KMS-11 (cell line): ENCODE results near the gene NEK7.

ENCODE experiments used
- H2AFZ ChIP-seq: fragments of 200-600 bp; sonication (generic); 2 replicates; pipeline ENCODE4 v1.6.1; 2016; ENCODE audit warnings: antibody characterized with exemption, mixed run types, low read depth
- H3K27ac ChIP-seq: fragments of 200-600 bp; sonication (generic); 2 replicates; pipeline ENCODE4 v1.6.1; 2016; ENCODE audit warnings: mild to moderate bottlenecking, mixed run types
- H3K27me3 ChIP-seq: fragments of 200-600 bp; sonication (generic); 2 replicates; pipeline ENCODE4 v1.6.1; 2017; ENCODE audit warnings: mild to moderate bottlenecking, low read depth, mixed run types, moderate library complexity; ENCODE audit not compliant: insufficient read depth
- H3K36me3 ChIP-seq: fragments of 200-600 bp; sonication (generic); 2 replicates; pipeline ENCODE4 v1.6.1; 2017; ENCODE audit warnings: mild to moderate bottlenecking, mixed run types; ENCODE audit not compliant: insufficient read depth
- H3K4me1 ChIP-seq: fragments of 200-600 bp; sonication (generic); 2 replicates; pipeline ENCODE4 v1.6.1; 2016; ENCODE audit warnings: mild to moderate bottlenecking, low read depth, mixed run types; ENCODE audit not compliant: poor library complexity, severe bottlenecking
- H3K4me2 ChIP-seq: fragments of 200-600 bp; sonication (generic); 2 replicates; pipeline ENCODE4 v1.7.0; 2016; ENCODE audit warnings: mild to moderate bottlenecking, mixed run types
- H3K4me3 ChIP-seq: fragments of 200-600 bp; sonication (generic); IDR thresholded peaks from 2 replicates; pipeline ENCODE4 v1.6.1; 2017; ENCODE audit warnings: low read depth, low read length, mixed read lengths; ENCODE audit not compliant: insufficient read depth
- H3K79me2 ChIP-seq: fragments of 200-600 bp; sonication (generic); 2 replicates; pipeline ENCODE4 v1.6.1; 2016; ENCODE audit warnings: low read depth, mixed run types; ENCODE audit not compliant: insufficient read depth
- H3K9ac ChIP-seq: fragments of 200-600 bp; sonication (generic); 2 replicates; pipeline ENCODE4 v1.6.1; 2016; ENCODE audit warnings: mild to moderate bottlenecking, mixed run types
- H4K20me1 ChIP-seq: fragments of 200-600 bp; sonication (generic); 2 replicates; pipeline ENCODE4 v1.6.1; 2016; ENCODE audit warnings: mild to moderate bottlenecking, mixed run types; ENCODE audit not compliant: insufficient read depth
- CTCF ChIP-seq: fragments of 200-600 bp; sonication (generic); conservative IDR thresholded peaks from 2 replicates; pipeline ENCODE4 v1.6.1; 2017; ENCODE audit warnings: low read depth, mild to moderate bottlenecking, antibody characterized with exemption, low read length, moderate library complexity, mixed read lengths

The NEK7 gene

GRCh38 chr1:198173832-198174231, 17.0 kb downstream of the NEK7 start:
- H3K27ac ChIP-seq = no peak overlapping the region
- peaks cover 31% of the 10 kb centered on the region for H3K4me1 ChIP-seq
- no peaks in the 10 kb centered on the region for H3K36me3 ChIP-seq
- H2AFZ ChIP-seq = no peak overlapping the region
- TF ChIP-seq CTCF = no peak
- 0 out of 2 replicates have a peak, but pooled peaks cover 3% of the 10 kb centered on the region for H4K20me1 ChIP-seq
- no peak overlapping the region for H3K4me3 ChIP-seq
- peaks cover 95% of the 10 kb centered on the region for H3K79me2 ChIP-seq
- no peak overlapping the region for H3K9ac ChIP-seq
- H3K4me2 ChIP-seq = no peak overlapping the region
- no peaks in the 10 kb centered on the region for H3K27me3 ChIP-seq

GRCh38 chr1:198174297-198174696, 17.5 kb downstream of the NEK7 start:
- no peak for TF ChIP-seq CTCF
- Histone ChIP-seq H4K20me1 (0 out of 2 replicates have a peak, but pooled peaks cover 3% of the 10 kb centered on the region), H3K27me3 (no peaks in the 10 kb centered on the region), H3K4me3 (no peak overlapping the region), H2AFZ (no peak overlapping the region), H3K4me2 (no peak overlapping the region), H3K4me1 (peaks cover 33% of the 10 kb centered on the region), H3K36me3 (no peaks in the 10 kb centered on the region), H3K79me2 (peaks cover 96% of the 10 kb centered on the region), H3K9ac (no peak overlapping the region), H3K27ac (no peak overlapping the region)

GRCh38 chr1:198175423-198176170, 18.8 kb downstream of the NEK7 start:
- Histone ChIP-seq H3K9ac (no peak overlapping the region), H3K27ac (no peak overlapping the region), H3K4me2 (no peak overlapping the region), H3K4me1 (peaks cover 46% of the 10 kb centered on the region), H3K27me3 (no peaks in the 10 kb centered on the region), H2AFZ (no peak overlapping the region), H3K4me3 (no peak overlapping the region), H3K79me2 (peaks cover 93% of the 10 kb centered on the region), H4K20me1 (0 out of 2 replicates have a peak, but pooled peaks cover 3% of the 10 kb centered on the region), H3K36me3 (no peaks in the 10 kb centered on the region)
- no peak for TF ChIP-seq CTCF

- H3K4me1 ChIP-seq = peaks cover 52% of the 10 kb centered on the region
- no peaks in the 10 kb centered on the region for H3K36me3 ChIP-seq
- H3K27me3 ChIP-seq = no peaks in the 10 kb centered on the region
- no peak overlapping the region for H3K27ac ChIP-seq
- 0 out of 2 replicates have a peak, but pooled peaks cover 3% of the 10 kb centered on the region for H4K20me1 ChIP-seq
- no peak overlapping the region for H3K4me3 ChIP-seq
- no peak overlapping the region for H3K9ac ChIP-seq
- no peak for TF ChIP-seq CTCF
- H3K4me2 ChIP-seq = no peak overlapping the region
- no peak overlapping the region for H2AFZ ChIP-seq
- peaks cover 93% of the 10 kb centered on the region for H3K79me2 ChIP-seq
Measured at GRCh38 chr1:198176179-198176578, 19.4 kb downstream of the NEK7 start.
